Anterior cingulate cortex (tissue), 58 donors: ENCODE measurements around the gene TTR.

Experiments used
- DNase-seq, 58 donors: peaks; one replicate each; lab custom pipeline; 2025; lab: John Stamatoyannopoulos, UW

The TTR gene

GRCh38 chr18:31578126-31578525 lies 13.6 kb upstream of the TTR start:
- DNase-seq = no peak

GRCh38 chr18:31579375-31579774 lies 12.3 kb upstream of the TTR start:
- no peak for DNase-seq

DNA sequence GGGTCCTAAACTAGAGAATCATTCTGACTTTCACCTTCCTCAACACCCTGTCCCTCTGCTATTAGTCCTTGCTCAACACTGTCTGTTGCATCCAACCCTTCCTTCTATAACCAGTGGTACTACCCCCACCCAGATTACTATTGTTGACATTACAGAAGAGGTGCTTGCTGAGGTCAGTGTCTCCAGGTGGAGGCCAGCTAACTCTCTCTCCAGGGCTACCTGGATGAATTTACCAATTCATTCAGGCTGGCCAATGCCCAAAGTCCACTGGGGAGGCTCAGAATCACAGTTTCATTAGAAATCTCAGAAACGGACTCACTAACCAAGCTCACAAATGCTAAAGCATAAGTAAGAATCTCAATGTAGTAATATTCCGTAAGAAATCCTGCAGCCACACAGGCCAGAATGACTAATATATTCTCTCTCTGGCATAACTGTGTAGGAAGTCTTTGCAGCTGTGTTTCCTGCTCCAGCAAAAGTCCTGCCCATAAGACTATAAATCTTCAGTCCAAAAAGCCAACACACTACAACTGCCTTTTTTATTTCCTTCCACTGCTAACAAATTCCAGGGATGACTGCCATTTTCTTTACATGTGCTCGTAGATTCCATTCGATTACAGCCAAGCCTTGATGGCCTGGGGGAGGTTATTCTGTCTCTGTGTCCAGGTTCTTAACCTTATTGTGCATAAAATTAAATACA lies 10.0 kb upstream of the TTR start:
- DNase-seq = peak in 1 of 58 donors; percentile 16

DNA sequence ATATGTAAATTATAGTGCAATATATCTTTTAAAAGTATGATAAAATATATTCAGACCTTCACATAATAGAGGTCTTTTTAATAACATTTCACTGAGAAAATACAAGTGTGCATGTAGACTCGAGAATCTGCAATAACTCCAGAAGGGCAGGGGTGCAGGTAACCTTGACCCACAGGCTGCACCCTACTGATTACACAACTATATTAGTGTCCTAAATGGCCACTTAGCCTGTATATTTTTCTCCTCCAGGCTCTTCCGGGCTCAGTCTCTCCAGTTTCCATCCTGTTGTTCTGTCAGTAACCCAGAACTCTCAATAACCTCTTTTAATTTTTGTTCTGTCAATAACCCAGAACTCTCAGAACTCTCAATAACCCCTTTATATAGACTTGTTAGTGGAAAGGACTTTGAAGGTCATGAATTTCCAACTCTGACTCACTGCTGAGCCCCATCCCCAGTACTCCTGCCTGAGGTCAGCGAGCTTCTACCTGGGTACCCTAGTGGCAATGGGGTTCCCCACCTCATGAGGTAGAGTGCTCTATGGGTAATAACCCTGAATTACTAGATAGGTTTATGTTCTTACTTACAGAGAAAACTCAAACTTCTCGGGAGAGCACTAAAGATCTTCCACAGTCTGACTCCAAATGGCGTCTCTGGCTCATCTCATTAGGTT lies 8.4 kb upstream of the TTR start:
- DNase-seq = no peak

DNA sequence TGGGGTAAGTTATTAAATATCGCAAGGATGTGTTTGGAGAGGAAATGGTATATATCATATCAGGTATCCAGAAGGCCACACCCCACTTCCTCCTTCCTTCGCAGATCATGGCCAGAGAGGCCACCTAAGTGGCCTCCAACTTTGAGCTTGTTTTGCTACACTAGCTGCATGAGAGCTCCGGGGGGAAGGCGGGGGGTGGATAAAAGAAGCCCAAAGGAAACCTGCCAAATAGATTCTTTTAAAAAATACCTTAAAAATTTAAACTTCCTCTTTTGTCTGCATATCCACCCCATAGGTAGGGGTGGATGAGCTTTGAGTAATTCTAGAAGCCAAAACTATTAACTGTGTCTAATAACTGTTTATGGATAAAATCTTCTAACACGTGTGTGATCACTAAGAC lies 5.7 kb upstream of the TTR start:
- DNase-seq = no peak

DNA sequence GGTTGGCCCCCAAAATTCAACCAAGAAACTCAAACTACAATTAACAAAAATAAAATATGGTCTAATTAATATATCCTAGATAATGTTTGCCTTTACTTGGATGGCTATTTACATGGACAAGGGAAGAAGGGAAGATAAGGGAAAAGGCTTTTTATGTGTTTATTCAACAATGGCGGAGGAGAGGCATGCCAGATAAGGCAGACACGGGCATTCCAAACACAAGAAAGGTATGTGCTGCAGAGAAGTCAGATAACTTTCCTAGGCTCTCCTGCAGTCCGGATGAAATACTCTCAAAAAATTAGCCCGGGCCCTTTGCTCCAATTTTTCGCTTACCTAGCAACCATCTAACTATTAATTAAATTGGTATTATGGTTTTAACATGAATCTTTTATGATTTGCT lies 5.1 kb upstream of the TTR start:
- DNase-seq = no peak

DNA sequence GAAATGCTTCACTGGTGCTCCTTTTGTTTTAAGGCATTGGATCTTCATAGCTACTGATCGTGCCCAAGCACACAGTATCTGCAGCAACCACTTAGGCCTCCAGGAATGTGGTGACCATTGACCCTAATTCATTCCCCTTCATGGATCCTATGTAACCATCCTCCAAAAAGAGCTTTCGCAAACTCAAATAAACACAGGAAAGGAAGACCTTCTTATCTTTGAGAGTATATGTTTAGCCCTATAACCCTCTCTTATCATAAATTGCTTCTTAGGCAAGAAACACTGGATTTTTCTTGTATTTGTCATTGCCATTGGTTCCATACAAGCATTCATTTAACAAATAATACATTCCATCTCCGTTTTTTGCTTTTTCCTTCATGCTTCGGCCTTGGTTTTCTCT lies 4.1 kb upstream of the TTR start:
- DNase-seq = no peak

DNA sequence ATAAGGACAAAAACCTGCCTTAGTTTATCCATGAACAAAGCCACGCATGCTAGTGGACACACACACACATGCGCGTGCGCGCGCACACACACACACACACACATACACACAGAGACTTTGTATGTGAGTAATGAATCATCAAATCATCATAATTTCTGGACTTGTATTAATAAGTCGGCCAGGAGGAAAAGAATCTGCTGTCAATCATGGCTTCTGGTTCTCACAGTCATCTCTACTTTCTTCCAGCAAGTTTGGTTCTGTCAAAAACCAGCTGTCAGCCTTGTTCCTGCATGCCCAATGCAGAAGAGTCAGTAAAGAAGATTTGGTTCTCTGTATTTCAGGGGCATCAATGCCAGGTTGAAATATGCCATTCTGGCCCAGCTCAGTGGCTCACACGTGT lies 1.1 kb upstream of the TTR start:
- DNase-seq = no peak

DNA sequence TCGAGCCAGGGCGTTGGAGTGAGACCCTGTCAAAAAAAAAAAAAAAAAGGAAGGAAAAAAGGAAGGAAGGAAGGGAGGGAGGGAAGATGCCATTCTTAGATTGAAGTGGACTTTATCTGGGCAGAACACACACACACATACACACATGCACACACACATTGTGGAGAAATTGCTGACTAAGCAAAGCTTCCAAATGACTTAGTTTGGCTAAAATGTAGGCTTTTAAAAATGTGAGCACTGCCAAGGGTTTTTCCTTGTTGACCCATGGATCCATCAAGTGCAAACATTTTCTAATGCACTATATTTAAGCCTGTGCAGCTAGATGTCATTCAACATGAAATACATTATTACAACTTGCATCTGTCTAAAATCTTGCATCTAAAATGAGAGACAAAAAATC lies 564 bp upstream of the TTR start:
- no peak for DNase-seq

GRCh38 chr18:31592506-31593157 lies 955 bp downstream of the TTR start:
- no peak for DNase-seq

- DNase-seq = no peak
Measured at GRCh38 chr18:31595121-31595771, 3.6 kb downstream of the TTR start.

DNA sequence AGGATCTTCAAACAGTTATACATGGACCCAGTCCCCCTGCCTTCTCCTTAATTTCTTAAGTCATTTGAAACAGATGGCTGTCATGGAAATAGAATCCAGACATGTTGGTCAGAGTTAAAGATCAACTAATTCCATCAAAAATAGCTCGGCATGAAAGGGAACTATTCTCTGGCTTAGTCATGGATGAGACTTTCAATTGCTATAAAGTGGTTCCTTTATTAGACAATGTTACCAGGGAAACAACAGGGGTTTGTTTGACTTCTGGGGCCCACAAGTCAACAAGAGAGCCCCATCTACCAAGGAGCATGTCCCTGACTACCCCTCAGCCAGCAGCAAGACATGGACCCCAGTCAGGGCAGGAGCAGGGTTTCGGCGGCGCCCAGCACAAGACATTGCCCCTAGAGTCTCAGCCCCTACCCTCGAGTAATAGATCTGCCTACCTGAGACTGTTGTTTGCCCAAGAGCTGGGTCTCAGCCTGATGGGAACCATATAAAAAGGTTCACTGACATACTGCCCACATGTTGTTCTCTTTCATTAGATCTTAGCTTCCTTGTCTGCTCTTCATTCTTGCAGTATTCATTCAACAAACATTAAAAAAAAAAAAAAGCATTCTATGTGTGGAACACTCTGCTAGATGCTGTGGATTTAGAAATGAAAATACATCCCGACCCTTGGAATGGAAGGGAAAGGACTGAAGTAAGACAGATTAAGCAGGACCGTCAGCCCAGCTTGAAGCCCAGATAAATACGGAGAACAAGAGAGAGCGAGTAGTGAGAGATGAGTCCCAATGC lies 4.6 kb downstream of the TTR start:
- DNase-seq = no peak

DNA sequence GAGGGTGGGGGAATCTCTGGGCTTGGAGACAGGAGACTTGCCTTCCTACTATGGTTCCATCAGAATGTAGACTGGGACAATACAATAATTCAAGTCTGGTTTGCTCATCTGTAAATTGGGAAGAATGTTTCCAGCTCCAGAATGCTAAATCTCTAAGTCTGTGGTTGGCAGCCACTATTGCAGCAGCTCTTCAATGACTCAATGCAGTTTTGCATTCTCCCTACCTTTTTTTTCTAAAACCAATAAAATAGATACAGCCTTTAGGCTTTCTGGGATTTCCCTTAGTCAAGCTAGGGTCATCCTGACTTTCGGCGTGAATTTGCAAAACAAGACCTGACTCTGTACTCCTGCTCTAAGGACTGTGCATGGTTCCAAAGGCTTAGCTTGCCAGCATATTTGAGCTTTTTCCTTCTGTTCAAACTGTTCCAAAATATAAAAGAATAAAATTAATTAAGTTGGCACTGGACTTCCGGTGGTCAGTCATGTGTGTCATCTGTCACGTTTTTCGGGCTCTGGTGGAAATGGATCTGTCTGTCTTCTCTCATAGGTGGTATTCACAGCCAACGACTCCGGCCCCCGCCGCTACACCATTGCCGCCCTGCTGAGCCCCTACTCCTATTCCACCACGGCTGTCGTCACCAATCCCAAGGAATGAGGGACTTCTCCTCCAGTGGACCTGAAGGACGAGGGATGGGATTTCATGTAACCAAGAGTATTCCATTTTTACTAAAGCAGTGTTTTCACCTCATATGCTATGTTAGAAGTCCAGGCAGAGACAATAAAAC lies 6.5 kb downstream of the TTR start:
- no peak for DNase-seq

DNA sequence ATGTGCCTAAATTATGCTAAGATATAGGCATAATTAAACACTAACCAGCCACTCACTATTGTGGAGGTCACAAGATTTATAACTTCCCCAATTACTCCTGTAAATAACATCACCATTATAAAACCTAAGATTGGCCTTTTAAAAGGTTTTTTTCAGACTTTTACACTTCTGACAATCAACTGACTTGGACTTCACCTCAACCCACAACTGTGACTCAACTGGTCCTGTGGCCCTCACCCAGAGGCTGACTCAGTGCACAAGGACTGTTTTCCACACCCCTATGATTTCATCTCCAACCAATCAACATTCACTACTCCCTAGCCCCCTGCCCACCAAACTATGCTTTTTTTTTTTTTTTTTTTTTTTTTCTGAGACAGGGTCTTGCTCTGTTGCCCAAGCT lies 11.6 kb downstream of the TTR start:
- DNase-seq = no peak

GRCh38 chr18:31606265-31606664 lies 14.6 kb downstream of the TTR start:
- no peak for DNase-seq

DNA sequence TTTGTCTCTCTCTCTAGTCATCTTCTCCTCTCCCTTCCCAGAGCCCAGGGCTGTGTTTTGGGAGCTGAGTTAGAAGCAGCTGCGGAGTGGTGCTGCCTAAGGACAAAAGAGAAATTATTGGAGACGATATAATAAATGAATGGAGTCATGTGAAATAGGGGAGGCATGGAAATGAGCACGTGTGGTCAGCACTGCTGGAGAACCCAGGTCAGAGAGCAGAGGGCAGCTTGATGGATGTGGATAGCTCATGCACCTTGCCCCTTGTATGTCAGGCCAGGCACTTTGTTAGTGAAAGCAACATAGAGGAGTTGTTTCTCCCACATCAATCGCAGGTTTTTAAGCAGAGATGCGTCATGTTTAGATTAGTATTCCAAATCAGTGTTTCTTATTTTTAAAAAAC lies 15.7 kb downstream of the TTR start:
- no peak for DNase-seq

DNA sequence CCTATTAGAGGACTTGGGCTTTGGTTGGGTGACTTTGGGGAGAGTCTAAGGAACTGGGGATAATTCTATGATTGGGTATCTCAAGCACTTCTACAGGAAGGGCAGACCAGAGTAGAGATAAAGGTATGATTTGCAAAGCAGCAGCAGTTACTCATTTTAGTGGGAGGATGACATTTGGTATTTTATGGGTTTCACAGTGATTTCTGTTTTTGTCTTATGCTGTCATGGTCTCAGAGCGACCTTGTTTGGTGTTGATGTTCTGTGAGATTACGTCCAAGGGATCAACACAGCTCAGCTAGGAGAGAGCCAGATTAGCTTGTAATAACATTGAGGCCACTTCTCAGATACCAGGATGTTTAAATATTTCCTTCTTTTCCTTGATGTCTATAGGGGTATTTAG lies 18.2 kb downstream of the TTR start:
- DNase-seq = no peak

DNA sequence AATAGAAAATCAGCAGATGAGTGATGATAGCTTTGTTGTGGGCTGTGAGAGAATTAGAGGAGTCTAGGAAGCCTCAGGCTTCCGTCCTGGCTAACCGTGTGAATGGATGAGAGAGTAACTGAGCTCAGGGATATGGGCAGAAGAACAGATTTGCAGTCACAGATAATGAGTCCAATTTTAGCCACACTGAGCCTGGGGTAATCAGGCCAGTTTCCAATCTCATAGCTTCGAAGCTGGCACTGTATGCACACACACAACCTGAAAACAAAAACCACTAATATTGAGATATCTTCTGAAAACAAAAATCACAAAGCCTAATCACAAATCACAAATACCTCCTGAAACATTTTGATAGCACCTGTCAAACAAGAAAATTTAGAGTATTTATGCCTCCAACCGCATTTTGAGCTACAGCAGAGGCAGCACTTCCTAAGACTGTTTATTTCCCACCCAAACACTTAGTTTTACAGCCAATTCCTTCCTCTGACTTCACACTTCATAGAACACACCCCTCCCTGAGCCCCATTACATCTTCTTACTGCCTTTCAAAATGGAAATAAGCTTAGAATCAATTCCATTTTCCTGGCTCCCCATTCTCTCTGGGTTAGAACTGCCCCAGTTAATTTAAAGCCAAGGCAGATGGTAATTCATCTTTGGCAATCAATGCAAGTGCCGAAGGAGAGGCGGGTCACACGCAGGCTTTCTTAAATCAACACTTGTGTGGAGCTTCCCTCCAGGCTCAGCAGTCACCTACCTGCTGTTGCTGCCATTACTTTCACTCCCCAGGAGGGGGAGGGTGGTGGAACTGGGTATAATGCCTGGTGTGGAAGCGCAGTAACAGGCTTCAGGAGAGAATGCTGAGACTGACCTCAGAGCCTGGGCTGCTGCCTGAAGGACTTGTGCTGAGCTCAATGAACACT lies 18.9 kb downstream of the TTR start:
- peak in 1 of 58 donors; percentile 18 for DNase-seq

- DNase-seq = no peak
Measured at GRCh38 chr18:31611511-31611910, 19.8 kb downstream of the TTR start.
